ENCODE data around the gene ZNF469. TPM values are rescaled to one million over a fixed set of nuclear protein-coding genes. Genes with fewer than 3 reads are reported as not detected.

The ZNF469 gene
- total RNA-seq, 4 donors from 2014 or later: 0.03 to 0.16 (median 0.07) TPM

GRCh38 chr16:88404769-88405168, 22.0 kb downstream of the ZNF469 start:
- Histone ChIP-seq H3K4me1 (no peaks in the 10 kb centered on the region), H3K27ac (no peak overlapping the region), H3K4me3 (no peak overlapping the region), H3K9me3 (no peaks in the 10 kb centered on the region), H3K27me3 (no peaks in the 10 kb centered on the region), H3K36me3 (no peaks in the 10 kb centered on the region)
- no peak for TF ChIP-seq POLR2A (IDR thresholded peaks at IDR 0.05)
- in situ Hi-C loops (cut with MboI; ENCODE audit: low sequenced_read_pairs in 4 of 4): loop anchor here in 2 of 4 donors (25.0 kb wide), 1 partner anchor 217 kb away; no protein-coding TSS in a partner anchor
- intact Hi-C loops (cut with DNase I; ENCODE audit: low total_unique reads): no loop called here
- ATAC-seq (no peak), DNase-seq (no peak)

- intact Hi-C loops (cut with DNase I; ENCODE audit: low total_unique reads): no loop called here
- no peak for DNase-seq
- no peaks in the 10 kb centered on the region for H3K27me3 ChIP-seq
- no peaks in the 10 kb centered on the region for H3K36me3 ChIP-seq
- no peak overlapping the region for H3K4me3 ChIP-seq
- no peaks in the 10 kb centered on the region for H3K9me3 ChIP-seq
- in situ Hi-C loops (cut with MboI; ENCODE audit: low sequenced_read_pairs in 4 of 4): loop anchor here in 2 of 4 donors (25.0 kb wide), 1 partner anchor 218 kb away; no protein-coding TSS in a partner anchor
- H3K27ac ChIP-seq: no peak overlapping the region
- TF ChIP-seq CTCF (IDR thresholded peaks at IDR 0.05 in 4 of 5, conservative IDR thresholded peaks at IDR 0.05 in 1 of 5) (no peak), POLR2A (IDR thresholded peaks at IDR 0.05) (no peak)
- ATAC-seq: no peak
- H3K4me1 ChIP-seq: no peaks in the 10 kb centered on the region
These were observed 22.7 kb downstream of the ZNF469 start for GRCh38 chr16:88405216-88406060.

- no peak overlapping the region for H3K27ac ChIP-seq
- H3K9me3 ChIP-seq: no peaks in the 10 kb centered on the region
- DNase-seq: no peak
- no peaks in the 10 kb centered on the region for H3K4me1 ChIP-seq
- H3K27me3 ChIP-seq: no peaks in the 10 kb centered on the region
- H3K36me3 ChIP-seq: no peaks in the 10 kb centered on the region
- TF ChIP-seq POLR2A (IDR thresholded peaks at IDR 0.05) (no peak), CTCF (IDR thresholded peaks at IDR 0.05 in 4 of 5, conservative IDR thresholded peaks at IDR 0.05 in 1 of 5) (no peak)
- intact Hi-C loops (cut with DNase I; ENCODE audit: low total_unique reads) (no loop called here), in situ Hi-C loops (cut with MboI; ENCODE audit: low sequenced_read_pairs in 4 of 4) (loop anchor here in 2 of 4 donors (25.0 kb wide), 1 partner anchor 219 kb away; no protein-coding TSS in a partner anchor)
- ATAC-seq: no peak
- H3K4me3 ChIP-seq: no peak overlapping the region
These were observed 23.6 kb downstream of the ZNF469 start for GRCh38 chr16:88406096-88407041.

GRCh38 chr16:88407042-88407420, 24.3 kb downstream of the ZNF469 start:
- H3K9me3 ChIP-seq: no peaks in the 10 kb centered on the region
- DNase-seq (no peak), ATAC-seq (no peak)
- TF ChIP-seq CTCF (IDR thresholded peaks at IDR 0.05 in 4 of 5, conservative IDR thresholded peaks at IDR 0.05 in 1 of 5) (no peak), POLR2A (IDR thresholded peaks at IDR 0.05) (no peak)
- no peak overlapping the region for H3K27ac ChIP-seq
- in situ Hi-C loops (cut with MboI; ENCODE audit: low sequenced_read_pairs in 4 of 4) (loop anchor here in 2 of 4 donors (25.0 kb wide), 1 partner anchor 220 kb away; no protein-coding TSS in a partner anchor), intact Hi-C loops (cut with DNase I; ENCODE audit: low total_unique reads) (no loop called here)
- no peak overlapping the region for H3K4me3 ChIP-seq
- H3K27me3 ChIP-seq: no peaks in the 10 kb centered on the region
- no peaks in the 10 kb centered on the region for H3K4me1 ChIP-seq
- no peaks in the 10 kb centered on the region for H3K36me3 ChIP-seq
